ENCODE measurements around the gene AGBL4.

DNA sequence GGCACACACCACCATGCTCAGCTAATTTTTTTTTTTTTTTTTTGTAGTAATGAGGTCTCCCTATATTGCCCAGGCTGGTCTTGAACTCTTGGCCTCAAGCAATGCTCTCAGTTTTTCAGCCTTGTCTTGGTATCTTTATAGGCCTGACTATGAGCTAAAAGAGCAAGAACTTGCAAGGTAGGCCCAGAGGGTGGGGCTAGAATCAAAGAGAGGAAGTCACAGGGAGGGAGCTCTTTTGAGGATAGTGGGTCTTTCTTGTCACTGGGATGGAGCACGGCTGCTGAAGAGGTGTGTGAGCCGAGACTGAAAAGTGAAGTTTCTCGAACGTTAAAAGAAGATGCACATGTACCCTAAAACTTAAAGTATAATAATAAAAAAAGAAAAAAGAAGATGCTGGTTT lies 987.1 kb downstream of the AGBL4 start:
- TF ChIP-seq, protein P1, sequence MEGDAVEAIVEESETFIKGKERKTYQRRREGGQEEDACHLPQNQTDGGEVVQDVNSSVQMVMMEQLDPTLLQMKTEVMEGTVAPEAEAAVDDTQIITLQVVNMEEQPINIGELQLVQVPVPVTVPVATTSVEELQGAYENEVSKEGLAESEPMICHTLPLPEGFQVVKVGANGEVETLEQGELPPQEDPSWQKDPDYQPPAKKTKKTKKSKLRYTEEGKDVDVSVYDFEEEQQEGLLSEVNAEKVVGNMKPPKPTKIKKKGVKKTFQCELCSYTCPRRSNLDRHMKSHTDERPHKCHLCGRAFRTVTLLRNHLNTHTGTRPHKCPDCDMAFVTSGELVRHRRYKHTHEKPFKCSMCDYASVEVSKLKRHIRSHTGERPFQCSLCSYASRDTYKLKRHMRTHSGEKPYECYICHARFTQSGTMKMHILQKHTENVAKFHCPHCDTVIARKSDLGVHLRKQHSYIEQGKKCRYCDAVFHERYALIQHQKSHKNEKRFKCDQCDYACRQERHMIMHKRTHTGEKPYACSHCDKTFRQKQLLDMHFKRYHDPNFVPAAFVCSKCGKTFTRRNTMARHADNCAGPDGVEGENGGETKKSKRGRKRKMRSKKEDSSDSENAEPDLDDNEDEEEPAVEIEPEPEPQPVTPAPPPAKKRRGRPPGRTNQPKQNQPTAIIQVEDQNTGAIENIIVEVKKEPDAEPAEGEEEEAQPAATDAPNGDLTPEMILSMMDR (IDR thresholded peaks at IDR 0.05): no peak
- no peak for TF ChIP-seq POLR2AphosphoS5 (IDR thresholded peaks at IDR 0.05)
